Measurements from ENCODE around the gene TMC2.
A peak's percentile ranks its signal among the peaks of the same experiment; 100 is the strongest.
"Not testable (repeated sequence)": the region's sequence is repeated elsewhere in the genome, so short reads cannot be mapped to it uniquely, and the experiment has no call there.

The TMC2 gene, protein sequence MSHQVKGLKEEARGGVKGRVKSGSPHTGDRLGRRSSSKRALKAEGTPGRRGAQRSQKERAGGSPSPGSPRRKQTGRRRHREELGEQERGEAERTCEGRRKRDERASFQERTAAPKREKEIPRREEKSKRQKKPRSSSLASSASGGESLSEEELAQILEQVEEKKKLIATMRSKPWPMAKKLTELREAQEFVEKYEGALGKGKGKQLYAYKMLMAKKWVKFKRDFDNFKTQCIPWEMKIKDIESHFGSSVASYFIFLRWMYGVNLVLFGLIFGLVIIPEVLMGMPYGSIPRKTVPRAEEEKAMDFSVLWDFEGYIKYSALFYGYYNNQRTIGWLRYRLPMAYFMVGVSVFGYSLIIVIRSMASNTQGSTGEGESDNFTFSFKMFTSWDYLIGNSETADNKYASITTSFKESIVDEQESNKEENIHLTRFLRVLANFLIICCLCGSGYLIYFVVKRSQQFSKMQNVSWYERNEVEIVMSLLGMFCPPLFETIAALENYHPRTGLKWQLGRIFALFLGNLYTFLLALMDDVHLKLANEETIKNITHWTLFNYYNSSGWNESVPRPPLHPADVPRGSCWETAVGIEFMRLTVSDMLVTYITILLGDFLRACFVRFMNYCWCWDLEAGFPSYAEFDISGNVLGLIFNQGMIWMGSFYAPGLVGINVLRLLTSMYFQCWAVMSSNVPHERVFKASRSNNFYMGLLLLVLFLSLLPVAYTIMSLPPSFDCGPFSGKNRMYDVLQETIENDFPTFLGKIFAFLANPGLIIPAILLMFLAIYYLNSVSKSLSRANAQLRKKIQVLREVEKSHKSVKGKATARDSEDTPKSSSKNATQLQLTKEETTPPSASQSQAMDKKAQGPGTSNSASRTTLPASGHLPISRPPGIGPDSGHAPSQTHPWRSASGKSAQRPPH

DNA sequence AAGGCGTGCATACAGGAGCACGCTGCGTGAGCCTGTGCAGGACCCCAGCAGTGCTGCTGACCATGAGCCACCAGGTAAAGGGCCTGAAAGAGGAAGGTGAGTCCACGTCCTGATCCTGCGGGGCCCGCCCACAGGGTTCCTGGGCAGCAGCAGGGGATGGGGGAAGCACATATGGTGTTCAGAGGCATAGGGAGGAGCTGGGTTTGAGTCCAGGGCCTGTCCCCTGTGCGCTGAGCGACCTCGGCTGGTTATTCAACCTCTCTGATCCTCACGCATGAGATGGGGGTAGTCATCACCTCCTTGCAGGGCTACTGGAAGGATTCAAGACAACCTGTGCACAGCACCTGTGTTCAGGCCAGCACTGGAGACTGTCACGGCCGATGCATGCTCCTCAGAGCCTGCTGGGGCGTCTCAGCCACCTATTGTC is at the start of gene TMC2:
Gene TMC2, plus strand, starts transcription at position 14 of the 427 bp plus-strand sequence. Its CDS starts 49 bp downstream, at position 63.
- no peak for DNase-seq (ENCODE audit: low spot score)

DNA sequence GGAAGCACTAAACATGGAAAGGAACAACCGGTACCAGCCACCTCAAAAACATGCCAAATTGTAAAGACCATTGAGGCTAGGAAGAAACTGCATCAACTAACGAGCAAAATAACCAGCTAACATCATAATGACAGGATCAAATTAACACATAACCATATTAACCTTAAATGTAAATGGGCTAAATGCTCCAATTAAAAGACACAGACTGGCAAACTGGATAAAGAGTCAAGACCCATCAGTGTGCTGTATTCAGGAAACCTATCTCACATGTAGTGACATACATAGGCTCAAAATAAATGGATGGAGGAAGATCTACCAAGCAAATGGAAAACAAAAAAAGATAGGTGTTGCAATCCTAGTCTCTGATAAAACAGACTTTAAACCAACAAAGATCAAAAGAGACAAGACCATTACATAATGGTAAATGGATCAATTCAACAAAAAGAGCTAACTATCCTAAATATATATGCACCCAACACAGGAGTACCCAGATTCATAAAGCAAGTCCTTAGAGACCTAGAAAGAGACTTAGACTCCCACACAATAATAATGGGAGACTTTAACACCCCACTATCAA is 33.5 kb upstream of the TMC2 start:
- not testable (repeated sequence) for DNase-seq (ENCODE audit: low spot score)

DNA sequence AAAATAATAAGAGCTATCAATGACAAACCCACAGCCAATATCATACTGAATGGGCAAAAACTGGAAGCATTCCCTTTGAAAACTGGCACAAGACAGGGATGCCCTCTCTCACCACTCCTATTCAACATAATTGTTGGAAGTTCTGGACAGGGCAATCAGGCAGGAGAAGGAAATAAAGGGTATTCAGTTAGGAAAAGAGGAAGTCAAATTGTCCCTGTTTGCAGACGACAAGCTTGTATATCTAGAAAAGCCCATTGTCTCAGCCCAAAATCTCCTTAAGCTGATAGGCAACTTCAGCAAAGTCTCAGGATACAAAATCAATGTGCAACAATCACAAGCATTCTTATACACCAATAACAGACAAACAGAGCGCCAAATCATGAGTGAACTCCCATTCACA is 31.6 kb upstream of the TMC2 start:
- not testable (repeated sequence) for DNase-seq (ENCODE audit: low spot score)

DNA sequence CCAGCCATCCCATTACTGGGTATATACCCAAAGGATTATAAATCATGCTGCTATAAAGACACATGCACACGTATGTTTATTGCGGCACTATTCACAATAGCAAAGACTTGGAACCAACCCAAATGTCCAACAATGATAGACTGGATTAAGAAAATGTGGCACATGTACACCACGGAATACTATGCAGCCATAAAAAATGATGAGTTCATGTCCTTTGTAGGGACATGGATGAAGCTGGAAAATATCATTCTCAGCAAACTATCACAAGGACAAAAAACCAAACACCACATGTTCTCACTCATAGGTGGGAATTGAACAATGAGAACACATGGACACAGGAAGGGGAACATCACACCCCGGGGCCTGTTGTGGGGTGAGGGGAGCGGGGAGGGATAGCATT is 29.9 kb upstream of the TMC2 start:
- not testable (repeated sequence) for DNase-seq (ENCODE audit: low spot score)

DNA sequence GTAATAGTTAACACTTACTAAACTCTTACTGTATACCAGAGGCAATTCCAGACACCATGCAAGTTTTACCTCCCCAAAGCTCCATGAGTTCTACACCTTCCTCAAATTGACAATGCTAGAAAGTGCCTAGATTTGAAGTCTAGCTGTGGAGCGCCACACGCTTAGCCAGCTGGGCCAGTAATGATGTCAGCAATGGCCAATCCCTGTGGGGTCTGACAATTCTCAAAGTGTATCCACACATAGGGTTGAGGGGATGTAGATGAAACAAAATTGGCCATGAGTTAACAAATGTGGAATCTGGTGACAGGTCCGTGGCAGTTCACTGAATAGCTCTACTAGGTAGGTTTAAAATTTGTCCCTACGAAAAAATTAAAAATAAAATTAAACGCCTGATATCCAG is 28.9 kb upstream of the TMC2 start:
- peak; percentile 37 for DNase-seq (ENCODE audit: low spot score)

DNA sequence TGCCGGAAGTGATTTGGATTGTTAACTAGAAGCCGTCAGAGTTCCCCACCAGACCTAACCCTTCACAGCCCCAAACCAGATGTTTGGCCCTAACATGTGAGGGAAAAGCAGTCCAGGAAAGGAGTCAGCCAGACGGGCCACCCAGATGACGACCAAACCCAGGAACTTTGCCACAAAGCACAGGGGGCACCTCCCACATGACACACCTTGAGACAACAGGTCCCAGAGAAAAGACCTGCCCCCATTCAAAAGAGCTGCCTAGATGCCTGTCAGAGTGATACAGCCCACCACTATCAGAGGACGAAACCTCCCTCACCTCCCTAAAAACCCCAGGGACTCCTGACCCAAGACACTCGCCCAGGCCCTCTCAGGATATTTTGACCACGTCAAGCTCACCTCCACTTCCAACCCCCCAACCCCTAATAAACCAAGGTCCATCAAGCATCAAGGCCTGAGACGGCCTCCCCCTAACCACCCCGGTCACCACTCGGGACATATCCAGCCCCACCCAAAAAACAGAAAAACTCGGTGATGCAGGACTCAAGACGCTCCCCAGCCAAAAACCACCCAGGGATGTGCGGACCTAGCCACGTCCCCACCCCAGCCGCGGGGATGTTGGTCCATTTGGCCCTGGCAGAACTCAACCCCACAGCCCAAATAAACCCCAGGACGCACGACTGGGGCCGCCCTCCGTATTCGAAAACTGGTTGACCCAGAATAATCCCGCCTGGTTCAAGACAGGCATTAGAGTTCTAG is 28.3 kb upstream of the TMC2 start:
- peak; percentile 68 for DNase-seq (ENCODE audit: low spot score)

DNA sequence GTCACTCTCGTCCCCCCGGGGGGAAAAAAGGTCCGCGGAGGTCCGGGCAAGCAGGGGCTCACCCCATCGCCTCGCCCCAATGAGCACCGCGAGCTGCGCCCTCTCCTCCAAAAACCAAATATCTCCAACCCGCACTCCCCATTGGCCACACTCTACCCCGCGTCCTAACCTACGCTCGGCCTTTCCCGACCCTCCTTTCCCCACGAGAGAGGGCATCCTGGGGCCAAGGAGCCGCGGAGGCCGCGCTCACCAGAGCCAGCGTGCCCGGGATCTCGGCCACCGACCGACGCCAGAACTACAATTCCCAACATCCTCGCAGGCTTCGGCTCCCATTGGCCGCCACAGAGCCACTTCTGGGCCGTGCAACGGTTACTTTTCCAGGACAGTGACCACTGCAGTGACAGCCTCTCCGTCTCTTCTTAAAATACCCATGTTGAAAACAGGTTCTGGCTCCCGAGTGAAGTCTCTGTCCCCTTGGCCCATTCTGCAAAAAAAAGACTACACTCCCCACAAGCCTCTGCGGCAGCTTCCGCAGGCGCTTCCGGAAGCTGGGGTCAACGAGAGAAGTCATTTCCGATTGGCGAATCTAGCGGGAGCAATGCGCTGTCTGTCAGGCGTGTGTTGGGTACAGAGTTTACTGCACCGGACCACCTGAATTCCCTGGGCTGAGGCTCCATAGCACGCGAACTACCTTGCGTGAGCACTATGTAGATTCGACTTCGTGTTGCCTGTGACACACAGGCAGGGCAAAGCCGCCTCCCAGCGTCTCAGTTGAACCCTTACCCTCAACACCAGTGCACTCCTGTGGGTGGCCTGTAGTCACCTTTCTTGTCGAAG is 27.5 kb upstream of the TMC2 start, which contains the start of gene ZNF343:
Gene ZNF343, minus strand, starts transcription at position 285 of the 837 bp plus-strand sequence. CDS start 15,020 bp downstream, outside the sequence.
- peak; percentile 91 for DNase-seq (ENCODE audit: low spot score)

DNA sequence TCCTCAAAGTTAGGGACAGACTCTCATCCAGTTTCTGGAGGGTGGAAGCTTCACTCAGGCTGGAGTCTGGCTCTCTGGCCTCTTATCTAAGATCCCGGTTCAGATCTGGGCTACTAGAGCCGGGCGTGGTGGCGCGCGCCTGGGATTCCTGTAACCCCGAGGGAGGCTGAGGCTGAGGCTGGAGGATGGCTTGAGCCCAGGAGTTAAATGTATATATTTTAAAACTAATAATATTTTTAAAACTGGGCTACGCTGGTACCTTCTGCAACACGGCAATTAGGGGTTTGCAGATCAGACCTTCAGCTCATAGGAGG is 26.9 kb upstream of the TMC2 start:
- no peak for DNase-seq (ENCODE audit: low spot score)

DNA sequence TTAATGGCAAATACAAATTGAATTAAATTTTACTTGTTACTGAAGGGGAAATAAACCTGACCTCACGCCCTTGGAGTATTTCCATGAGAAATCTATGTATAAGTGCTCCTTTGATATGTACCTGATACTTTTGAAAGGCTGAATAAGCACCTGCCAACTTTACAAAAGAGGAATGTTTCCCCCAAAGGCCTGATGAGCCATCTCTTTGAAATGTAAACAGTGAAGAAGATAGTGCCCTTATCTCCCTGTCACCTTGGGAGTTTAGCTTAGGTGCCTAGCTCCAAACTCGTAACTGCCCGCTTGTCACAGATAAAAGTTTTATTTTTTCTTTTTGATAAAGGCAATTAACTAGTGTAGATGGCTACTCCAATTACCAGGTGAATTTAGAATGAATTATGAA is 26.6 kb upstream of the TMC2 start:
- no peak for DNase-seq (ENCODE audit: low spot score)

DNA sequence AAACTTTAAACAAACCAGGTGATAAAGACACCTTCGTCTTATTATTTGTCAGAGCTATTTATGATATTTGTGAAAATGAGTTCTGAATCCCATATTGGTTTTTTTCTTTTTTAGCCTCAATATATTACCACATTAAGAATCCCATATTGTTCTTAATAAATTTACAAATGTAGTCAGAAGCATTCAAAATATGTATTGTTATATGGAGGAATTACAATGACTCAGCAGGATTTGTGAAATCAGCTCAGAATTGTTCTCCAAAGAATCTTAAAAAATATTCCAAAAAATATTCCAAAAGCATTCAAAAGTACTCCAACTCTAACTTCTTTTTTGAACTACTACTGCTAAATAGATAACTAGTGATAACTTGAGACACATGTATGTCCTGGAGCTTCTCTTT is 21.2 kb upstream of the TMC2 start:
- peak; percentile 29 for DNase-seq (ENCODE audit: low spot score)

DNA sequence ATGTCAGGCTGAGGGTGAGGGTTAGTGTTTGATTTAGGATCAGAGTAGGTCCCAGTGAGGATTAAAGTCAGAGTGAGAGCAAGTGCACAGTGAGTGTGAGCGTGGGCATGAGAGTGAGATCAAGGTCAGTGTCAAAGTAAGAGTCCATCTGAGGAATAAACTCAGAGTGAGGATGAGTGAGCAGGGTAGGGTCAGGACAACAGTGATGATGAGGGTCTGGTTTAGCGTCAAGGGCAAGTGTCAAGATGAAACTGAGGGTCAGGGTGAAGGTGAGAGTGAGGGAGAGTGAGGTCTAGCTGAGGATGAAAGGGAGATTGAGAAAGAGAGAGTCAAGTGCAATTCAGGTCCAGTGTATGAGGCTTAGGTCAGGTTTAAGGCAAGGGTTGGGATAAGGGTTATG is 20.0 kb upstream of the TMC2 start:
- DNase-seq (ENCODE audit: low spot score) = no peak

DNA sequence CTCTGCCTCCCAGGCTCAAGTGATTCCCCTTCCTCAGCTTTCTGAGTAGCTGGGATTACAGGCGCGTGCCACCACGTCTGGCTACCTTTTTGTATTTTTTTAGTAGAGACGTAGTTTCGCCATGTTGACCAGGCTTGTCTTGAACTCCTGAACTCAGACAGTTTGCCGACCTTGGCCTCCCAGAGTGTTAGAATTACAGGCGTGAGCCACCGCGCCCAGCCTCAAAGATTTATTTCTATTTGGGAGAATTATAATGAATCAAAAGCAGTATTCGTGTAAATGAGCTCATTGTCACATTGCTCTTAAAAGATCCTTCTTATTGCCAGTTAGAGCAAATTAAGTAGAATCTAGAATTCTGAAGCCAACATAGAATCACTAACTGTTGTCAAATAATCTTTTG is 18.3 kb upstream of the TMC2 start:
- DNase-seq (ENCODE audit: low spot score) = no peak

DNA sequence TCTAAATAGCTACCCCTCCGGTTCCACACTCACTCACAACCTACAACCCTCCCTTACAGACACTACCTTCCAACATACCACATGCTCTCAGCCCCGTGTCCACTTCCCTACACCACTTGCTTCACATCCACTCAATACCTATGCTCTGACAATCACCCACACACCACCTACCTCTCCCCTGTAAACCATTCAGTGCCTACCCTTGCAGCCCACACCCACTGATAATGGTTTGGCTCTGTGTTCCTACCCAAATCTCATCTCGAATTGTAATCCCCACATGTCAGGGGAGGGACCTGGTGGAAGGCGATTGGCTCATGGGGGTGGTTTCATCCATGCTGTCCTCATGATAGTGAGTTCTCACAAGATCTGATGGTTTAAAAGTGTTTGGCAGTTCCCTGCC is 17.8 kb upstream of the TMC2 start:
- no peak for DNase-seq (ENCODE audit: low spot score)

DNA sequence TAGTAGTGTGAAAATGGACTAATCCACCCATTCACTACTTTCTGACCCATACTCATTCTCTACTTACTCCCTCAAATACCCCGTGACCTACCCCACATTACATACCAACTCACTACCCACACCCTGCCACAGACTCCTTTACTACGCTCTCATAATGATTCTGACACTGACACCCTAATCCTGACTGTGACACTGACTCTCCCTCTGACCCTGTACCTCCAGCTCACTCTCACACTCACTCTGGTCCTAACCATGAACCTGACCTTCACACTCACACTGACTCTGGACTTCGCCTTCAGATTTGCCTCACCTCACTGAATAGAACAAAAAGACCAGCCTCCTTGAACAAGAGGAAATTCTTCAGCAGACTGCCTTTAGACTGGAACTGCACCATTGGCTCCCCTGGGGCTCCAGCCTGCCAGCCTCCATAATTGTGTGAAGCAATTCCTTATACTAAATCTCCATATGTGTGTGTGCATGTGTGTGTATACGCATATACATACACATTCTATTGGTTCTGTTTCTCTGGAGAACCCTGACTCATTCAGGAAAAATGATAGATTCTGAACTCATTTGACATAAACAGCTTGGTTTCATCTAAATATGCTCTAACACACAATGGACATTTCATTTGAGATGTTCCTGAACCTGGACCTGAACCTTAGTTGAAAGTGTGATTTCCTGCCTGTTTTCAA is 17.1 kb upstream of the TMC2 start:
- DNase-seq (ENCODE audit: low spot score) = no peak

DNA sequence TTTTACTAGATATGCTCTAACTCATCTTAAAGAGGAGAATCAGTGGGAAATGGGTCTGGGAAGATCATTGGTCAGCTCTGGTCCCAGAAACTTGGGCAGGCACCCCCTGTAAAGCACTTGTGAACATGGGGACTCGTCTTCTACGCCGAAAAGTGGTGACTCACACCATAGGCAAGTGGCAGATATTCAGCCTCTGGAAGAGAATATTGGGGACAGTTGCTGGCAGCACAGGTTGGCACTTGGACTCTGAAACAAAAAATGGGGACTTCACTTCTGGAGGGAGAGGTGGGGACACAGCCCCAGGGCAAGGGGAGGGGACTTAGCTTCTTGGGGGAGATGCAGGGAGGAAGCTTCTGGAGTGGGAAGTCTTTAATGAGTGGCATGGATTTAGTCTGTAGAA is 15.8 kb upstream of the TMC2 start:
- DNase-seq (ENCODE audit: low spot score) = no peak

DNA sequence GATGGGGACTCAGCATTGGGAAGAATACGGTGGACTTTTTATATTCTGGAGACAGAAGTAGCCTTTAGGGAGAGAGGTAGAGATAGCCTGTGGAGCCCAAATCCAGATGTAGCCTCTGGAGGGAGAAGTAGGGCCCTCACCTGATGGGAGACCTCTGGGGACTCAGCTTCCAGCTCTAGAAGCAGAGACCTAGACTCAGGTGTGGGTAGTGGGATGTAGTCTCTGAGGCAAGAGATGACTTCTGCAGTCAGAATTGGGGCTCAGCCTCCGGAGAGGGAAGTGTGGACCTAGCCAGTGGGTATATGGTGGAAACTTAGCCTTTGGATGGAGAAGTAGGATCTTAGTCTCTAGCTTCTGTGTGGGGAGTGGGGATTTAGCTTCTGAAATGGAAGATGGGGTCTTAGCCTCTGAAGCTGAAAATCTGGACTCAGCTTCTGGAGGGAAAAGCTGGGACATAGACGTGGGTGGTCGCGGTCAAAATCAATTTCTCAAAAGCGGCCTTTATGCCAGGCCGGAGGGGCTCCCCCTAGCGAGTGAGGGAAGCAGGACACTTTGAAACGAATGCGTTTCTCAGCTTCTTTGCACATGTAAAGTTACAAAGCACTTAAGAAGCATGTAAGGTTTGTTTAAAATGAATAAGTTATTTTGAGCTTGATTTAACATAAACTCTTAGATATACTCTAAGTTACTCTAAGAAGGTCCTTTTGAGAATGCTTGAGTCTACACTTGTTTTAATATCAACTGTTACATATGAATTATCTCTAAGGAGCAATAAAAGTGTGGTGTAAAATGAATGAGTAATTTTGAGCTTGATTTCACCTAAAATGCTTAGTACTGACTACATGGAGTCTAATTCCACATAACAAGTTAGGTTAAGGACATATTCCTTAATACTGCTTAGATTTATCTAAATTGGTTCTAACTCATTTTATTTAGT is 14.7 kb upstream of the TMC2 start:
- DNase-seq (ENCODE audit: low spot score) = peak; percentile 64

DNA sequence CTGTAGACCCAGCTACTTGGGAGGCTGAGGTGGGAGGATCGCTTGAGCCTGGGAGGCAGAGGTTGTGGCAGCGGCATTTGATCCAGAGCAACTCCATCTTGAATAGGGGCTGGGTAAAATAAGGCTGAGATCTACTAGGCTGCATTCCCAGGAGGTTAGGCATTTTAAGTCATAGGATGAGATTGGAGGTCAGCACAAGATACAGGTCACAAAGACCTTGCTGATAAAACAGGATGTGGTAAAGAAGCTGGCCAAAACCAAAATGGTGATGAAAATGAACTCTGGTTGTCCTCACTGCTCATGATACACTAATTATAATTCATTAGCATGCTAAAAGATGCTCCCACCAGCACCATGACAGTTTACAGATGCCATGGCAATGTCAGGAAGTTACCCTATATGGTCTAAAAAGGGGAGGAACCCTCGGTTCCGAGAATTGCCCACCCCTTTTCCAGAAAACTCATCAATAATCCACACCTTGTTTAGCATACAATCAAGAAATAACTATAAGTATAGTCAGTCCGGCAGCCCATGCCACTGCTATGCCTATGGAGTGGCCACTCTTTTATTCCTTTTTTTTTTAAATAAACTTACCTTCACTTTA is 13.4 kb upstream of the TMC2 start:
- not testable (repeated sequence) for DNase-seq (ENCODE audit: low spot score)

DNA sequence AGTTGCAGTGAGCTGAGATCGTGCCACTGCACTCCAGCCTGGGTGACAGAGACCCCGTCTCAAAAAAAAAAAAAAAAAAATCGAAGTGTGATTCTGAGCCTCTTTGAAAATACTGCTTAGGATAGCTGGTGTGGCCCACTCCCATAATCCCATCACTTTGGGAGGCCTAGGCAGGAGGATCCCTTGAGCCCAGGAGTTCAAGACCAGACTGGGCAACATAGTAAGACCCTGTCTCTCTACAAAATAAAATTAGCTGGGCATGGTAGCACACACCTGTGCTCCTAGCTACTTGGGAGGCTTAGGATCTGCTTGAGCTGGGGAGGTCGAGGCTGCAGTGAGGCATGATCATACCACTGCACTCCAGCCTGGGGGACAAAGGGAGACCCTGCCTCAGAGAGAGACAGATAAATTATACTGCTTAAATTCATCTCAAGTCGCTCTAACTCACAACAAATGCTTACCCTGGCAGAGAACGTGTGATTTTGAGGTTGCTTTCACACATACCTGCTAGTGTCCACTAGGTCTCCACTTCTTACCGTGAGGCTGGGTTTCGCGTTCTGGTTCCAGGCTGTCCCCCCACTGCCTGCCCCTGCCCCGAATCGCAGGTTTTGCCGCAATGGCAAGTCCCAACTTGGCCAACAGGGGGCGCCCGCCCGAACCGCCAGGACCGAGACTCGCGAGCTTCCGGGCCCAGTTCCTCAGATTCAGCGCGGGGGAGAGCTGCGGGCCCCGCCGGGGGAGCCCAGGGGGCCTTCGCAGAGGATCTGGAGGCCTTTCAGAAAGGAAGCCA is 12.3 kb upstream of the TMC2 start:
- peak; percentile 91 for DNase-seq (ENCODE audit: low spot score)
